GM12891 (cell line): ENCODE measurements around the gene ZNF581.

Experiments
- DNase-seq: peaks from one replicate; pipeline ENCODE4 v3.0.0; 2011; ENCODE audit warnings: low spot score; ENCODE audit not compliant: insufficient read length
- FAIRE-seq: peaks from 2 replicates; lab custom pipeline; 2011; peaks lifted over from hg19 to GRCh38; lab: Jason Lieb, UNC
- PAX5 ChIP-seq: IDR thresholded peaks from 2 replicates; pipeline ENCODE4 v1.6.1; 2011; ENCODE audit warnings: low read length, moderate library complexity, mild to moderate bottlenecking; ENCODE audit not compliant: insufficient read depth, severe bottlenecking
- POLR2A ChIP-seq: IDR thresholded peaks from 2 replicates; pipeline ENCODE4 v1.6.1; 2011; ENCODE audit warnings: low read depth, low read length, control low read depth
- POLR2AphosphoS5 ChIP-seq: IDR thresholded peaks from 2 replicates; pipeline ENCODE4 v1.6.1; 2011; ENCODE audit warnings: low read depth, low read length, control low read depth
- POU2F2 ChIP-seq: IDR thresholded peaks from 2 replicates; pipeline ENCODE4 v1.6.1; 2011; ENCODE audit warnings: low read depth, mild to moderate bottlenecking, control low read depth, low read length, moderate library complexity
- SPI1 ChIP-seq: IDR thresholded peaks from 2 replicates; pipeline ENCODE4 v1.6.1; 2011; ENCODE audit warnings: low read depth, low read length, control low read depth
- TAF1 ChIP-seq: IDR thresholded peaks from 2 replicates; pipeline ENCODE4 v1.6.1; 2011; ENCODE audit warnings: low read depth, low read length, control low read depth

ZNF581 gene

GRCh38 chr19:55654323-55654867 is 10.9 kb downstream of the ZNF581 start:
- FAIRE-seq (no peak), DNase-seq (peak; percentile 79)
- TF ChIP-seq PAX5: no peak
- no peak for TF ChIP-seq POU2F2
- no peak for TF ChIP-seq POLR2A
- no peak for TF ChIP-seq TAF1
- TF ChIP-seq SPI1: no peak
- no peak for TF ChIP-seq POLR2AphosphoS5

GRCh38 chr19:55654868-55655647 is 11.6 kb downstream of the ZNF581 start, which contains the start of gene U2AF2:
TSS of gene U2AF2 (plus strand) at chr19:55655035. CDS start at chr19:55655105, 70 bp downstream.
- DNase-seq (peak; percentile 81), FAIRE-seq (no peak)
- TF ChIP-seq SPI1 (peak; percentile 62), POU2F2 (no peak), PAX5 (no peak), POLR2A (peak; percentile 87), TAF1 (peak; percentile 67), POLR2AphosphoS5 (peak; percentile 89)

DNA sequence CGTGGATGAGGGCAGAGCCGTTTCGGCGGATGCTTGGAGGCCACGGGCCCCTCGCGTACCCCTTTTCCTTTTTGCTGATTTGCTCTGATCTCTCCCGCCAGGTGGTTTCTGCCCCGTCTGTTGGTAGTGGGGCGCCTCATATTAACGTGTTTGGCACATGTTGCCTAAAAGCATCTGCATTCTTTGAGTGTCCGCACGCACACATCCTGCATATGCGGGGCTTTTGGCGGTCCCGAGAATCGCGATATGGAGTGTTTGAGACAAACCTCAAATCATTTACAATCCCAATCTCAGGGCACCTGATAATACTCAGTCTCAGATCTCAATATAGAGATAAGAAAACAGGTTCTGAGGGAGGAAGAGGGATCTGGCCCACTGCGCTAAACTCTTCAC is 12.2 kb downstream of the ZNF581 start:
- no peak for DNase-seq
- no peak for FAIRE-seq
- TF ChIP-seq SPI1 (no peak), POU2F2 (0 out of 2 replicates have a peak, but pooled peaks have one; percentile 20), TAF1 (peak; percentile 67; the same call in 1 of the 2 replicates)

- no peak for TF ChIP-seq POLR2A
- no peak for TF ChIP-seq POLR2AphosphoS5
- no peak for TF ChIP-seq PAX5
- FAIRE-seq: no peak
Measured at GRCh38 chr19:55656552-55656951, 13.1 kb downstream of the ZNF581 start.

DNA sequence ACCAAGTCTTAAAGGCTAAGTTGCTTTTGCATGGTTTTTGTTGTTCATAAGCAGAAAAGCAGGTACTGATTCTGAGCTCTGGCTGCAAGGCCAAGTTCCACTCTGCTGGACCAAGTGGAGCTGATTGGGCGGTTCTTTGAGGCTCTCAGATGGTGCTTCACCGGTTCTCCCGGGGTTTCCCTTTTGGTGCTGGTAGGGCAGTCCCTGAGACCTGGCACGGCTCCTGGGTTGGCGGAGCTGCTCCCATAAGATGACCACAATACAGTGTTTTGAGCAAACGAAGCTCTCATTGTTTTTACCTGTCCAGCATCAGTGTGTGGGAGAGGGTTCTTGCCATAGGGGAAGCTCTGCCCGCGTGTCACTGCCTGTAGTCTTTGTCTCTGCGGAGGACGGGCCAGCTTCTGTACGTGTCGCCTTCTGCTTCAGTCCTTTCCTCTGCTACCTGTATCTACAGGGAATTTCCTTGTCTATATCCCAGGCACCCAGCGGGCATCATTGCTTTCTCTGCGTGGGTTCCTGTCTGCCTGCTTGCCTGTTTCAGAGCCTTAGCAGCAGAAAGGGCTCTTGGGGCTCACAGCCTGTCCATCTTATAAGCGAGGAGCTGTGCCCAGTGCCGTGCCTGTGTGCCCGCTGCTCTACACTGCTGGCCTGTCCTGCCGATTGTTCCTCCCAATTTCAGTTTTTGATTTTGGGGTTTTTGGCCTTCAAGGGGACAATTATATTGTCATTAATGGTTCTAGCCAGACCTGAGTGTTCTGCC is 13.7 kb downstream of the ZNF581 start:
- peak; percentile 47 for FAIRE-seq
- TF ChIP-seq TAF1 (no peak), PAX5 (no peak), POLR2AphosphoS5 (0 out of 2 replicates have a peak, but pooled peaks have one; percentile 45), SPI1 (no peak), POU2F2 (no peak), POLR2A (peak; percentile 22; the same call in 1 of the 2 replicates)
- no peak for DNase-seq

More at GRCh38 chr19:55656552-55656951, 13.1 kb downstream of the ZNF581 start:
- no peak for DNase-seq

DNA sequence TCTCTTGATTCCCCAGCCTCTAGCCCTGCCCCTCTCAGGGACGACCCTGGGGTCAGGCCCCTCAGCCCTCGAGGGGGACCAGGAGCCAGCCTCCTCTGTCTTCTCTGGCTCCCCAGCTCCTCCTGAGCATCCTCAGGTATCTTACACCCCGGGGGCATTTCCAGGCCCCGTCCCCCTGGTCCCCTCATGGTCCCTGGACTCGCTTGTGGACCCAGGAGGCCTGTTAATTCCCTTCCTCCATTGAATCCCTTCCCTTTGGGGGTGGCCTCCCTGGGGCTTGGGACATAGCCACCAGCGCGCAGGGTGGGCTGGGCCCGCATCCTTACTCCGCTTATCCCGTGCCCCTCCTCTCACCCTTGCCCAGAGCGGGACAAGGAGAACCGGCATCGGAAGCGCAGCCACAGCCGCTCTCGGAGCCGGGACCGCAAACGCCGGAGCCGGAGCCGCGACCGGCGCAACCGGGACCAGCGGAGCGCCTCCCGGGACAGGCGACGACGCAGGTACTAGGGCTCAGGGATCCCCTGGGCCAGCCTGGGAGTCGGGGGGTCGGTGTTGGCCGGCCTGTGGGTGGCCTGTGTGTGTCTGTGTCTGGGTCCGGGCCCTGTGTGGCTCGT is 15.5 kb downstream of the ZNF581 start:
- DNase-seq (no peak), FAIRE-seq (no peak)
- TF ChIP-seq POU2F2 (no peak), POLR2AphosphoS5 (no peak), POLR2A (no peak), TAF1 (no peak), PAX5 (no peak), SPI1 (no peak)

GRCh38 chr19:55659822-55660221 is 16.4 kb downstream of the ZNF581 start:
- DNase-seq (no peak), FAIRE-seq (no peak)

DNA sequence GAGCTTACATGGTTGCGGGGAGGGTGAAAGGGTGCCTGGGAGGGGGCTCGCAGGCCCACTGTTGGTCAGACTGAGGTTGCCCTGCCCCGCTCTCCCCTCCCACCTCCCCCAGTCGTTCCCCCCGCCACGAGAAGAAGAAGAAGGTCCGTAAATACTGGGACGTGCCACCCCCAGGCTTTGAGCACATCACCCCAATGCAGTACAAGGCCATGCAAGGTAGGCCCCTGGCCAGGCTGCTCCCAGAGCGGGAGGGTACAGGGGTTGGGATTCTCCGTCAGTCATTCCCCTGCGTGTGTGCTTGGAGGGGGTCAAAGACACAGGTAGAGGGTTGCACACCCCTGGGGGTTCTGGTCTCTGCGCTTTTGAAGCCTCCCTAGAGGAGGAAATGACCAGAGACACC is 17.0 kb downstream of the ZNF581 start:
- DNase-seq (no peak), FAIRE-seq (no peak)
- TF ChIP-seq PAX5 (no peak), SPI1 (no peak), POLR2A (no peak), POU2F2 (no peak), TAF1 (no peak), POLR2AphosphoS5 (no peak)

More at GRCh38 chr19:55659822-55660221, 16.4 kb downstream of the ZNF581 start:
- TF ChIP-seq SPI1 (peak; percentile 61), PAX5 (no peak)

GRCh38 chr19:55660991-55661390 is 17.5 kb downstream of the ZNF581 start:
- DNase-seq (no peak), FAIRE-seq (no peak)
- TF ChIP-seq TAF1: no peak
- TF ChIP-seq POLR2A: no peak
- no peak for TF ChIP-seq POU2F2
- no peak for TF ChIP-seq SPI1
- TF ChIP-seq POLR2AphosphoS5: no peak
